ENCODE data around the gene TAF10. TPM values are rescaled to one million over a fixed set of nuclear protein-coding genes. Genes with fewer than 3 reads are reported as not detected.

The TAF10 gene
- total RNA-seq, 1 experiment from 2014 or later, result 51.5 TPM

DNA sequence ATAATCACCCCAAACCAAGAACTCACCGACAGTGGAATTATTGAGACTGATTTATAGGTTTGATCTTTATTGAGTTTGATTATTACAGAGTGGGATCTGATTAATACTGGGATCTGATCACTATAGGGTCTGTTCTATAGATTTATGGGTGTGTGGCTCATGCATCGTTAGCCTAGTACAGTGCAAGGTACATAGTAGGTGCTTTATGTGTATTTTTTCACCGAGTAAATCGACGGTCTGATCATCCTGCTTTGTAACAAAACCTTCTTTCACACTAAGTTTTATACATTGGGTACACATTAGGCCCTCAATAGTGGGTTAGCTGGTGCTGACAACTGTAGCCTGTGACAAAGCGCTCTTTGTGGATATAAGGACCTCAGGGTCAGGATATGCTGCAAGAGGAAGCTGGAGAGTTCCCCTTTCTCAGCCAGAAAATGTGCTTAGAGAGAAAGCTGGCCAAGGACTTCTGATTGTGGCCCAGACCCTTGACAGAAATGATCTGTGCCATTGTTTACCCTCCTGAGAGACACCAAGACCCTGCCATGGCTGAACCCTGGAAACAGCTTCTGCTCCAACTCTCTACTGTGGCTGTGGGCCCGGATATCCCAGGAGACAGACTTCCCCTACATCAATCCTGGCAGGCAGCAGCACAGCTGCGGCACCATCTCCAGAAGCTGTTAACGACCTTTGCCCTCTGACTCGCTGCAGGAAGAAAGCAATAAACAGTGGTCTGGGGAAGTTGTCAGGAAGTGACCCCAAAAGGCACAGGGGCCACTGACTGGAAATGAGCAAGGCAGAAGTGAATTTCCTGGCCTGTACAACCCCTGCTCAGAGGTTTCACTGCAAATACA lies 23.3 kb upstream of the TAF10 start:
- ChIA-PET POLR2A (ENCODE audit: unreplicated experiment) (no interaction called here), CTCF (no interaction called here)
- no peak overlapping the region for H3K27ac ChIP-seq
- no peaks in the 10 kb centered on the region for H3K9me2 ChIP-seq (ENCODE audit: insufficient read depth)
- TF ChIP-seq, protein P1, sequence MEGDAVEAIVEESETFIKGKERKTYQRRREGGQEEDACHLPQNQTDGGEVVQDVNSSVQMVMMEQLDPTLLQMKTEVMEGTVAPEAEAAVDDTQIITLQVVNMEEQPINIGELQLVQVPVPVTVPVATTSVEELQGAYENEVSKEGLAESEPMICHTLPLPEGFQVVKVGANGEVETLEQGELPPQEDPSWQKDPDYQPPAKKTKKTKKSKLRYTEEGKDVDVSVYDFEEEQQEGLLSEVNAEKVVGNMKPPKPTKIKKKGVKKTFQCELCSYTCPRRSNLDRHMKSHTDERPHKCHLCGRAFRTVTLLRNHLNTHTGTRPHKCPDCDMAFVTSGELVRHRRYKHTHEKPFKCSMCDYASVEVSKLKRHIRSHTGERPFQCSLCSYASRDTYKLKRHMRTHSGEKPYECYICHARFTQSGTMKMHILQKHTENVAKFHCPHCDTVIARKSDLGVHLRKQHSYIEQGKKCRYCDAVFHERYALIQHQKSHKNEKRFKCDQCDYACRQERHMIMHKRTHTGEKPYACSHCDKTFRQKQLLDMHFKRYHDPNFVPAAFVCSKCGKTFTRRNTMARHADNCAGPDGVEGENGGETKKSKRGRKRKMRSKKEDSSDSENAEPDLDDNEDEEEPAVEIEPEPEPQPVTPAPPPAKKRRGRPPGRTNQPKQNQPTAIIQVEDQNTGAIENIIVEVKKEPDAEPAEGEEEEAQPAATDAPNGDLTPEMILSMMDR (conservative IDR thresholded peaks at IDR 0.05), result no peak
- no peak for TF ChIP-seq EZH2 (IDR thresholded peaks at IDR 0.05; ENCODE audit: low read depth)
- H3K4me1 ChIP-seq (replicated peaks; ENCODE audit: insufficient read depth), result no peaks in the 10 kb centered on the region; the same call in 1 of the 2 replicates
- no peak overlapping the region for H2AFZ ChIP-seq
- no peaks in the 10 kb centered on the region for H3K36me3 ChIP-seq (ENCODE audit: low read depth)
- H3F3A ChIP-seq (ENCODE audit: insufficient read depth, low read depth), result no peaks in the 10 kb centered on the region
- no peaks in the 10 kb centered on the region for H4K20me1 ChIP-seq (ENCODE audit: insufficient read depth)
- no peaks in the 10 kb centered on the region for H3K79me2 ChIP-seq (ENCODE audit: low read depth)
- no peaks in the 10 kb centered on the region for H3K27me3 ChIP-seq (ENCODE audit: insufficient read depth, low read depth)
- no peak overlapping the region for H3K4me3 ChIP-seq
- H3K9me3 ChIP-seq (ENCODE audit: insufficient read depth, low read depth), result no peaks in the 10 kb centered on the region
- DNase-seq, result no peak
- H3K4me2 ChIP-seq, result no peak overlapping the region
- no TSS peak for BruUV-seq (replicated peaks)
- intact Hi-C loops (cut with micrococcal nuclease; ENCODE audit: unreplicated experiment), result no loop called here

DNA sequence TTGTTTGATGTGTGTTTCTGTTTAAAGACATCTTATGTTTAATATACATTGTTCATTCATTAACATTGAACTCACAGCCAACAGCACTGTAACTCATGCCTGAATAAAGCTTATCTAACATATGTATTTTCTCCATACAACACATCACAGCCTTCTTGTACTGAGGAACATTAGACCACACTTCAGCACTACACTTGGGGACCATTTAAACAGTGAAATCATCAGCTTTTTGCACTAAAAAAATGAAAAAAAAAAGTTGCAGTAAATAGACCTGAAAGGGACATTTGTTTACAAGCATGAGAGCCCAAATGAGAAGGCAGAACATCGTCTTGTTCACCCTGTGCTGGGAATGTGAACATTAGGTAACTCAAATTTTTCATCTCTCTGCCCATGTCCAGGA lies 22.5 kb upstream of the TAF10 start:
- Histone ChIP-seq H3K4me2 (no peak overlapping the region), H3F3A (ENCODE audit: insufficient read depth, low read depth) (no peaks in the 10 kb centered on the region), H3K79me2 (ENCODE audit: low read depth) (no peaks in the 10 kb centered on the region), H2AFZ (no peak overlapping the region), H3K9me3 (ENCODE audit: insufficient read depth, low read depth) (no peaks in the 10 kb centered on the region), H3K4me1 (replicated peaks; ENCODE audit: insufficient read depth) (no peaks in the 10 kb centered on the region; the same call in 1 of the 2 replicates), H3K9me2 (ENCODE audit: insufficient read depth) (no peaks in the 10 kb centered on the region), H3K4me3 (no peak overlapping the region), H3K27me3 (ENCODE audit: insufficient read depth, low read depth) (no peaks in the 10 kb centered on the region), H3K36me3 (ENCODE audit: low read depth) (no peaks in the 10 kb centered on the region), H3K27ac (no peak overlapping the region), H4K20me1 (ENCODE audit: insufficient read depth) (no peaks in the 10 kb centered on the region)
- intact Hi-C loops (cut with micrococcal nuclease; ENCODE audit: unreplicated experiment), result no loop called here
- ChIA-PET POLR2A (ENCODE audit: unreplicated experiment) (no interaction called here), CTCF (no interaction called here)
- no peak for DNase-seq
- TF ChIP-seq EZH2 (IDR thresholded peaks at IDR 0.05; ENCODE audit: low read depth), result no peak
- TF ChIP-seq, protein P1 (conservative IDR thresholded peaks at IDR 0.05), result no peak
- no TSS peak for BruUV-seq (replicated peaks)

DNA sequence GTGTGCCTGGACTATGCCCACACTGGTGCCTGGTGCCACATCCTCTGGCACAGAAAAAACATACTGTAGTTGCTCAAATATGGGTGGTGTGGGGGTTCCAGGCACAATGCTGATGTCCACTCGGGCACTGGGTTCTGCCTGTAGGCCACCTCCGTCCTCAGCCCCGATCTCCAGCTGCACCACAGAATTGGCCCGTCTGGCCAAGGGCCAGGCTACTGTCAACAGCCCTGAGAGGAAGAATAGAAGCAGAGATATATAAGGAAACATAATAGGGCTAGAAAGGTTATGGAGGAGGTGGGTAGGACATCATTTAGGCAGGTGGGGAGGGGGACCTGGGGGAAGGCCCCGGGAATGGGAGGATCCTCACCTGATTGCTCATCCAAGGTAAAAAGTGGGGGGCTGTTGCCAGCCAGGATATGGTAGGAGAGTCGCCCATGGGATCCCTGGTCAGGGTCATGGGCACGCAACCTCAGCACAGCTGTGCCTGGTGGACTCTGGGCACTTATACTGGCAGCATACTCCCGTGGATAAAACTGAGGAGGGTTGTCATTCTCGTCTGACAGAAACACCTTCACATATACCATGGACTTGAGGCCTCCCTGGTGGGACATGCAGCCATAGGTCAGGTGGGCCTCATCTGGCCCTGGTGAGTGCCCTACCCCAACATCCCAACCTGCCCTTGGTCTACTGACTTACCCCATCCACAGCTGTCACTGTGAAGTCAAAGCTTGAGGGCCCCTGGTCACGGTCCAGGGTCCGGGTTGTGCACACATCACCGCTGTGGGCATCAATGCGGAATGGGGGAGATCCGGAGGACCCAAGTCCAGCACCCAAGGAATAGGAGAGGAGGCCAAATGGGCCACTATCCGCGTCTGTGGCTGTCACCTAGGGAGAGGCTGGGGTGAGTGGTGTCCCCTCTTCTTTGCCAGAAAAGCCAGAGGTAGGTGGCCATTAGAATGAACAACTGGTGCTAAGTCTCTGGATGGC lies 21.7 kb upstream of the TAF10 start:
- TF ChIP-seq, protein P1 (conservative IDR thresholded peaks at IDR 0.05), result no peak
- no peak for TF ChIP-seq EZH2 (IDR thresholded peaks at IDR 0.05; ENCODE audit: low read depth)
- Histone ChIP-seq H3K27me3 (ENCODE audit: insufficient read depth, low read depth) (no peaks in the 10 kb centered on the region), H3K4me2 (no peak overlapping the region), H3K79me2 (ENCODE audit: low read depth) (no peaks in the 10 kb centered on the region), H3K9me3 (ENCODE audit: insufficient read depth, low read depth) (no peaks in the 10 kb centered on the region), H4K20me1 (ENCODE audit: insufficient read depth) (no peaks in the 10 kb centered on the region), H3K27ac (no peak overlapping the region), H2AFZ (no peak overlapping the region), H3K4me3 (no peak overlapping the region), H3K4me1 (replicated peaks; ENCODE audit: insufficient read depth) (no peaks in the 10 kb centered on the region; the same call in 1 of the 2 replicates), H3F3A (ENCODE audit: insufficient read depth, low read depth) (no peaks in the 10 kb centered on the region), H3K9me2 (ENCODE audit: insufficient read depth) (no peaks in the 10 kb centered on the region), H3K36me3 (ENCODE audit: low read depth) (no peaks in the 10 kb centered on the region)
- no peak for DNase-seq
- CTCF ChIA-PET, result no interaction called here
- POLR2A ChIA-PET (ENCODE audit: unreplicated experiment), result no interaction called here
- intact Hi-C loops (cut with micrococcal nuclease; ENCODE audit: unreplicated experiment), result no loop called here
- BruUV-seq (replicated peaks), result no TSS peak

Data from PC-9 (cell line).